ENCODE results near the gene RRH.

DNA sequence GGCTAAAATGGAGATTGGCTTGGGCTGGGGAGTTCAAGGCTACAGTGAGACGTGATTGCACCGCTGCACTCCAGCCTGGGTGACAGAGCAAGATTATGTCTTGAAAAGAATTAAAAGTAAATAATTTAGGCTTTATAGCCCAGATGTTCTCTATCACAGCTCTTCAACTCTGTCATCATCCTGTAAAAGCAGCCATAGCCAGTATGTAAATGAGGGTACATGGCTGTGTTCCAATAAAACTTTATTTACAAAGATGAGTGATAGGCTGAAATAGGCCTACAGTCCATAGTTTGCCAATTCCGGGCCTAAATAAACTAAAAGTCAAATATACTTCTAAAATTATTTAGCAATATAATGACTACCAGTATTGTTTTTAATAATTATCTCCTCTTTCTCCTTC lies 9.2 kb downstream of the RRH start:
- TF ChIP-seq EZH2phosphoT487 (IDR thresholded peaks at IDR 0.05; ENCODE audit: insufficient read depth, low read depth) (no peak), EZH2 (IDR thresholded peaks at IDR 0.05; ENCODE audit: insufficient read depth, poor library complexity, severe bottlenecking) (no peak)
